ENCODE measurements around the gene S100A12. TPM values are rescaled to one million over a fixed set of nuclear protein-coding genes. Genes with fewer than 3 reads are reported as not detected.
A peak's percentile ranks its signal among the peaks of the same experiment; 100 is the strongest.

The S100A12 gene
- polyA plus RNA-seq, 3 donors = 6.1 to 551 (median 150) TPM

DNA sequence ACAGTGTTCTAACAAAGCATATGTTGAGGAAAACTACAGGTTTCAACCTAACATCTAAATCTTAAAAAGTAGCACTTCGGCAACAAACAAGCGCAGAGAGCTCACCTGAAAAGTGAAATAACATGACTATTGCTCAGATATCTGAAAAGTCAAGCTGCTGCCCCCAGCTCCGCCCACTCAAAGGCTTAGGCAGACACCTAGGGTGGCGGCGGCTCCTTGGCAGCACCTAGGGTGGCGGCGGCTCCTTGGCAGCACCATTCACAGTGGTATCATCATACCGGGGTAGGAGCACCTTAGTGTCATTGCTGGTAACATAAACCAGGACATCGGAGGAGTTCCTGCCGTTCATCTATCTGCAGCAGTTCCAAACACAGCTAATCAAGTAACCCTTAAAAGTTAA is 4.2 kb upstream of the S100A12 start:
- H3K27ac ChIP-seq (ENCODE audit: low read depth, low read length) = no peak overlapping the region
- 87 to 92% (median 91%) methylated on average over 10 of the region's 10 CpGs for WGBS, 3 donors

DNA sequence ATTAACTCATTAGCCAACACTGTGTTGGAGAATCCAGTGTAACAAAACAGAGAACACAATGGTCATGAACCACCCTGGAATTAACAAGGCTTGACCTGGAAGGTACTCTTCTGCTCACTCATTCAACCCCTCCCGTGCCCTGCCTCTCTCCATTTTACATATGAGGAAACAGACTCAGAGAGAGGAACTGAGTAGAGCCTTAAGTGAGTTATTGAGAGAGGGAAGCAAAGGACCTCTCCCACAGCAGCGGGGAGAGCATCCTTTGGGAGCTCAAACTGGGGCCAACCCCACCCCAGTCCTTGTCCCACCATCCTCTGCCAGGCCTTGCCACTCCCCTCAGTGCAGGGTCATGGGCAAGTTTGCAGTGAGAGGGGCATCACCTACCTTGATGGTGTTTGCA is 1.4 kb downstream of the S100A12 start:
- WGBS, 3 donors = 46 to 59% (median 51%) methylated on average over 2 of the region's 2 CpGs
- H3K27ac ChIP-seq (ENCODE audit: low read depth, low read length) = no peak overlapping the region

DNA sequence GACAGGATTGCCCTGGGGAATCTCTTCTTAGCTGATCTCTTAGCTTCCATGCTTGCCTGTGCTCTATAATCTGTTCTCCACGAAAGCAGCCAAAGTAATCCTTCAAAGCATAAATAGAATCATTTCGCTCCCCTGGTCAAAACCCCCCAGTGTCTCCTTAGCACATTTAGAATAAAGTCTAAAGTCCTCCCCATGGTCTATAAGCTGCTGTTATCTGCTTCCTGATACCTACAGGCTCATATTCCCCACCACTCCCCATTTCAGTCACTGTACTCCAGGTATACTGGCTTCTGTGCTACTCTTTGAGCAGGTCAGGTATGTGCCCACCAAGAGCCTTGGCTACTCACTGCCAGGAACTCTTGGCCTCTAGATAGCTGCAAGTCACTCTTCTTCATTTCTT is 2.9 kb downstream of the S100A12 start:
- no peak overlapping the region for H3K27ac ChIP-seq (ENCODE audit: low read depth, low read length)
- 78 to 94% (median 93%) methylated on average over 2 of the region's 2 CpGs for WGBS, 3 donors

DNA sequence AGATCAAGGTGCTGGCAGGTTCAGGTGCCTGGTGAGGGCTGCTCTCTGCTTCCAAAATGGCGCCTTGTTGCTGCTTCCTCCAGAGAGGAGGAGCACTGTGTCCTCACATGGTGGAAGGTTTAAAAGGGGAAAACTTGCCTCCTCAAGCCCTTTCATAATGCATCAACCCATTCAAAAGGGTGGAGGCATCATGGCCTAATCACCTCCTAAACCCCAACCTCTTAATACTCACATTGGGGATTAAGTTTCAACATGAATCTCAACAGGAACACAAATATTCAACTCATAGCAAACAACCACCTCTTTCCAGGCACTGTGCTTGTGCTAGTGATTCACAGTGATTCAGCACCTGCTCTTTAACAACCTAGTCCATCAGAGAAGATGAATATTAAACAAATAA is 4.2 kb downstream of the S100A12 start:
- no peak overlapping the region for H3K27ac ChIP-seq (ENCODE audit: low read depth, low read length)
- 90 to 100% (median 91%) methylated on average over 1 of the region's 1 CpG for WGBS, 3 donors

DNA sequence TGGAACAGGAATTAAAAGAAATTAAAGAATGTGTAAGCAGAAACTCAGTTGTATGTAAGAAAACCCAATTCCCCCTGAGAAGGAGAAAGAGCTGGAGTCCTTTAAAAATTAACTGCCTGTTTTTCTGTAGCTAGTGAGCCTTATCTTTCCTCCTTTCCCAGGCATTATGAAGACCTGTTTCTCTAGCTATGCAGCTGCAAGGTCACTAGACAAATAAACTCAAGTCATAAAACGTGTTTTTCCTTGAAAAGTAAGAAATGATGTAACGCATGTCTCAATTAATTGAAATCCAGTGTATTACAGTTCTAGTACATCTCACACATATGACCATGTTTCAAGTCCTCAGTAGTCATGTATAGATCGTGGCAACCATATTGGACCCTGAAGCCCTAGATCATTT is 5.3 kb downstream of the S100A12 start:
- no peak overlapping the region for H3K27ac ChIP-seq (ENCODE audit: low read depth, low read length)
- WGBS, 3 donors = 51 to 75% (median 73%) methylated on average over 3 of the region's 3 CpGs

DNA sequence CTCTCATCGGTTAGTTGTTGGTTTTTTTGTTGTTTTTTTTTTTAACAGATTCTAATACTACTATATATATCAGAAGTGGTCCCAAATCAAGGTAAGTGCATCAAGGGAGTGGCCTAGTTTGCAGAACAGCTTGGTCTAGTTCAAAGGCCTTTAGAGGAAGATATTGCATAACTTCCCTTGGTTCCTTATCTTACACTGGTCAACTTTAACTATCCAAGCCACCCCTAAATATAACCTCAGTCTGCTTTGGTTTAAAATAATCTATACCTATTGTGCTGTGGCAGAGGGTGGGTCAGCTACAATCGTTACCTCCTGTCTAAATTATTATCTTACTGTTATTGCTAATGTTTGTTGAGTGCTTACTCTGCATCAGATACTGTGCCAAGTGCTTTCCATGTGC is 6.9 kb downstream of the S100A12 start:
- 50 to 77% (median 56%) methylated on average over 2 of the region's 2 CpGs for WGBS, 3 donors

DNA sequence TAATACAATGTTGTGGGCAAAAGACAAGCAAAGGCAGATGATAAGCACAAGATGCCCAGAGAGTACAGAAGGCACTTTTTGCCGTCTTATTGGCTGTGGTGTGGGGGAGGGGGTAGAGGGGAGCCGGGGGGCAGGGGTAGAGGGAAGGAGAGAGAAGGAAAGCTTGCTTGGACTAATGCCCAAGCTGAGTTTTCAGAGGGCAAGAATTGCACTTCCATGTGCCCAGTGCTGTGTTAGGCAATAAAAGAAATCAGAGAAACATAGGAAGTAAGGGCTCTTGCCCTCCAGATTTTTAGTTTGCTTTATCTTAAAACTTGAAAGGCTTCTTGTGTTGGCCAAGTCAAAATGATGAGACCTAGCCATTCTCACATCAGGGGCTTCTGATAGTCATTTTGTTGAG is 8.3 kb downstream of the S100A12 start:
- no peak overlapping the region for H3K27ac ChIP-seq (ENCODE audit: low read depth, low read length)
- WGBS, 3 donors = 37 to 69% (median 41%) methylated on average over 2 of the region's 2 CpGs

More for the DNA sequence above, 6.9 kb downstream of the S100A12 start:
- no peak overlapping the region for H3K27ac ChIP-seq (ENCODE audit: low read depth, low read length)

DNA sequence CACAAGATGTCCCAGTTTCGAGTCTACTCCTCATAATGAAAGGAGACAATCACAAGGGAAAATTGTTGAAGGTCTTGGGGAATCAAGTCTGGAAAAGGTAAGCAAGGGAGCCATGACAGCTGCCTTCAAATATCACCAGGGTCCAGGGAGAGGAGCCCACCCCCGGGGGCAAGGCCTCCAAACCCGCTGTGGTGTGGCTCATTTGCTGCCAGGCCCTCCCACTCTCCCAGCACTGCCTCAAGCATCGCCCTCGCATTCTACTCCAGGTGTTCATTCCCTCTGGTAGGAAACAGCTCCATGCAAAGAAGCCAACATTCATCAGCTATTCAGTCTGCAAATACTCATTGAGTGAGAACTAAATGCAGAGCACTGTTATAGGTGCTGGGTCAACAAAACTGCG is 9.2 kb downstream of the S100A12 start:
- H3K27ac ChIP-seq (ENCODE audit: low read depth, low read length) = no peak overlapping the region
- 63 to 83% (median 83%) methylated on average over 6 of the region's 6 CpGs for WGBS, 3 donors

DNA sequence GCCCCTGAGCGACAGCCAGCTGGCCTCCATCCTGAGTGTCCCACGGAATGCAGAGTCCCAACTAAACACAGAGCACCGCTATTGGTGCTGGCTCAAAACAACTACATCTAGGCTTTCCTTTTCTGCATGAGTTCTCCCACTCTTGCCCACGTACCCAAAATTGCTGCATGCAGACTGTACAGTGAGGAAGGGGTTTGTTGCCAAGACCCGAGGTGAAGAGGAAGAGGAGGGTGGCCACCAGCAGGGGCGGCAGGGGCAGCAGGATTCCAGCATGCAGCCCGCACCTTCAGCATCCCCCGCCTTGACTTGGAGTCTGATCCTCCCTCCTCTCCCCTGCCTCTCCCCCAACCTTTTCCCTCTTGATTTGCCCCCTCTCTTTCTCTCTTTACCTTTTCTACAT is 9.7 kb downstream of the S100A12 start:
- 58 to 64% (median 59%) methylated on average over 8 of the region's 8 CpGs for WGBS, 3 donors
- H3K27ac ChIP-seq (ENCODE audit: low read depth, low read length) = no peak overlapping the region

DNA sequence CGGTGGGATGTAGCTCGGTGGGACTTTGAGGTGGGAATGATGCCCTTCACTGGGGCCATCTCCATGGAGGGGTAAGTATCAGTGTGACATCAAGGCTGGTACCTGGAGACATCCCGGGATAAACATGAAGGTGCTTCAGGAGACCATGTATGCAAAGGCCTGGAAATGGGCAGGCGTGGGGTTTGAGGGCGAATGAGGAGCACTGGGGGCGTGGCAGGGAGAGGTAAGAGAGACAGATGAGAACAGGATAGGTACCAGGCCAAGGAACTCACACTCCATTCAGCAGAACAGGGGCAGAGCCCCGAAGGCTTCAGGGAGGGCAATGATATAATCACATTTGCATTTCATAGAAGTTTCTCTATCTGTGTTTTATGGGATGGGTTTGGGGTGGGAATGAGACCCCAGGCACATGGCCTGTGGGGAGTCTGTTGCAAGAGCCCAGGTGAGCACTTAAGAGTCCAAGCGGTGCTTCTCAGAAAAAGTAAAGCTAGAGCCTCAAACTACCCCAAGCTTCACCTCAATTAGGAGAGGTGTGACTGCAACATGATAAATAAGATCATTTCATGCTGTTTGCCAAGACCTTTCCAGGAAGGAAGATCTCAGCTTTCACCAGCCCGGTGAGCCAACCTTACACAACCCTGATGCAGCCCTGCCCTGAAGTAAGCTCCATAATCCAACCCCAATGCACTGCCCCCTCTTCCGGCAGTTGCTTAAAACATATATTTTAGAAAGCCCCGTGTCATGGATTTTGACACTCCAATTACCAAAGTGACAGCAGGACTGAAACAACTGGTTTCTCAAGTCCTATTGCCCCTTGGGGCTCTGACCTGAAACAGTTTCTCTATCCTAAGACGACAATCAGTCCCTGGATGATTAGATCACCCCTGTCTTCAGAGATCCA is 10.4 kb downstream of the S100A12 start:
- 63 to 71% (median 67%) methylated on average over 12 of the region's 12 CpGs for WGBS, 3 donors

DNA sequence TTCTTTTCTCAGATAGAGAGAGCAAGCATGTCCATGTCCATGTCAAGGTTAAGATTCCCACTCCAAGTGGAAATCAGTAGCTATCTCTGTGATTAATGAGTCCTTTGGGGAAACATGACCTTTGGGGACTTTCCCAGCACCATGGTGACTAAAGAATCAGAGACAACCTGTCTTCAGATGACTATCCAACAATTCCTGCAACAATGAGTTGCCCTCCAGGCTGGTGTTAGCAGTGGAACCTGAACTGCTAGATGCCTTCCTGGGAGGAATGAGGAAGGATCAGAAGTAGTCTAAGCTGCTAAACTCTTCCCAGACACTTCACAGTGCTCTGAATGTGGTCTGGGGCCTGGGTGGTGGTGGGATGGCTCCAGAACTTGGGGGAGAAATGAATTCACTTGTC is 11.3 kb downstream of the S100A12 start:
- H3K27ac ChIP-seq (ENCODE audit: low read depth, low read length) = no peak overlapping the region

More for the DNA sequence above, 10.4 kb downstream of the S100A12 start:
- no peak overlapping the region for H3K27ac ChIP-seq (ENCODE audit: low read depth, low read length)

DNA sequence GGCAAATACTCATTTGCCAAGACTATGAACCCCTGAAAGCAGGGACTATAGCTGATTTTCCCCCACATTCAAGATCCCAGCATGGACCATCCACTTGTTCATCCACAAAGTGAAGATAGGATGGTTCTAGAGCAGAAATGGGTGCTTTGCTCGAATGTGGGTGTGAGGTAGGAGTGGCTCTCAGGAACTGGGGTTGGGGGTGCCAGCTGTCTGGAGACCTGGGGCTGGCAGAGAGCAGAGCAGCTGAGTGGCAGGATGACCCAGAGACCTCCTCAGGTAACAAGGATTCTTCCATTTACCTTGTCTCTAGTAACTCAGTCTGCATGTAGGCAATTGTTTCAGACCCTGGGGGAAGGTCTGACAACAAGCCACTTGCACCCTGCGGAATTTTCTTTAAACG is 11.8 kb downstream of the S100A12 start:
- H3K27ac ChIP-seq (ENCODE audit: low read depth, low read length) = peak overlapping the region; percentile 31
- WGBS, 3 donors = 52 to 75% (median 71%) methylated on average over 3 of the region's 3 CpGs

DNA sequence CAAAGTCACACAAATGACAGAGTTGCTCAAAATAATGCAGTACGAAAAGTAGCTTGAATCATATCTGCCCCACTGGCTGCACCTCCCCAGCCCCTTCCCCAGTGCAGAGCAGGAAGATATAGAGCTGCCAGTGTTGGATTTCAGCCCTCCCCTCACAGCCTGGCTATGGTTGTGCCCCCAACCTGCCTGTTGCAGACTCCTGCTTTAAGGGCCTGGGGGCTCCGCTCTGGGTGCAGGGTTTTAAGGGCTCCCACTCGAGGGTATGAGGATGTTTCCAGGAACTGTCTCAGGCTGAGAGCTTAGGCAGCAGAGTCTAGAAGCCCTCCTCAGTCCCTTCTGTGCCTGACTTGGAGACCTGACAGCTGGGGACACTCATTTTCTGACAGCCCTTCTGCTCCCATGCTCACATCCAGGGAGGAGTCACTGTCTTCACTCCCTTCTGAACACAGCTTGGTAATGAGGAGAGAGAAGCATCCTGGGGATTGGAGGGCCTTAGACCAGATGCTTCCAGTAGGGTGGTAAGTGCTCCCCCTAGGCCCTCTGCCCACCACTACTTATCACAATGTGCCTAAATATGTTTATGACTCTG is 13.1 kb downstream of the S100A12 start:
- H3K27ac ChIP-seq (ENCODE audit: low read depth, low read length) = no peak overlapping the region
- 80 to 86% (median 82%) methylated on average over 3 of the region's 3 CpGs for WGBS, 3 donors

DNA sequence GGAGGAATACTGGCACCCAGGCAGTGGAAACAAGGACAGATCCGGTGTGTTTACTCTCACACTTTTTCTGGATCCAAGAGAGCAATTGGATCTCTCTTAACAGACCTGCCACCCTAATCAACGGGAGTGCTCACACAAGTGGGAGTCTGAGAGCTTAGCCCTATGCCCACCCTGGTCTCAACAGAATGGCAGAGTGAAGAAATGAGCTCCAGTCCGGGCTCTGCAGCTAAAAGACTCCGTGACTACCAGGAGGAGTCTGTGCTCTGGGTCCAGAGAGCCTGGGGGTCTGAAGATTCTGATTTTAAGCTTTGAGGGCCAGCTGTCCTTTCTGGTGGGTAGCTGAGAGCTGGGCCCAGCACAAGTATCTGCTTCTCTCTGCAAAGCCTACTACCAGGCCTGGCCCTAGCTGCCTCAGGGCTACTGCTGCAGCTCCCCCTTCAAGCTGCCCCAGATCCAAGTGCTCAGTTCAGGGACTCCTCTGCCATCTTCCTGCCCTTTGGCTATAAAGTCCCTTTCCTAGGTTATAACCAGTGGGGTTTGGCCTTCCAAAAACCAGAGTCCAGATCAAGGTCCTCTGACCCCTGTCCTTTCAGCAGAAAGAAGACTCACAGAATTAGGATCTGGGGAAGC is 13.8 kb downstream of the S100A12 start:
- 73 to 79% (median 79%) methylated on average over 4 of the region's 4 CpGs for WGBS, 3 donors
- H3K27ac ChIP-seq (ENCODE audit: low read depth, low read length) = no peak overlapping the region

DNA sequence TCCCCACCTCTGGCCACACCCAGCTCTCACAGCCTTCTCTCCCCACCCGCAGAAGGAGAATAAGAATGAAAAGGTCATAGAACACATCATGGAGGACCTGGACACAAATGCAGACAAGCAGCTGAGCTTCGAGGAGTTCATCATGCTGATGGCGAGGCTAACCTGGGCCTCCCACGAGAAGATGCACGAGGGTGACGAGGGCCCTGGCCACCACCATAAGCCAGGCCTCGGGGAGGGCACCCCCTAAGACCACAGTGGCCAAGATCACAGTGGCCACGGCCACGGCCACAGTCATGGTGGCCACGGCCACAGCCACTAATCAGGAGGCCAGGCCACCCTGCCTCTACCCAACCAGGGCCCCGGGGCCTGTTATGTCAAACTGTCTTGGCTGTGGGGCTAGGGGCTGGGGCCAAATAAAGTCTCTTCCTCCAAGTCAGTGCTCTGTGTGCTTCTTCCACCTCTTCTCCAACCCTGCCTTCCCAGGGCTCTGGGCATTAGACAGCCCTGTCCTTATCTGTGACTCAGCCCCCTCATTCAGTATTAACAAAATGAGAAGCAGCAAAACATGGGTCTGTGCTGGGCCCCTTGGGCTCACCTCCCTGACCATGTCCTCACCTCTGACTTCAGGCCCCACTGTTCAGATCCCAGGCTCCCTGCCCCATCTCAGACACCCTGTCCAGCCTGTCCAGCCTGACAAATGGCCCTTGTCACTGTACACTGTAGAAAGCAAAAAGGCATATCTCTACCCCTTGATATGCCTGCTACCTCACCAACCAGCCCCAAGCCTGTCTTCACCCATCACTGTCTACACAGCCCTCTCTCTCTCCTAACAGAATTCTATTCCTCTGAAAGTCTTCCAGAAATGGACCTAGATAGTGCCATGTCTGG is 14.6 kb downstream of the S100A12 start:
- 74 to 88% (median 77%) methylated on average over 11 of the region's 11 CpGs for WGBS, 3 donors
- no peak overlapping the region for H3K27ac ChIP-seq (ENCODE audit: low read depth, low read length)

DNA sequence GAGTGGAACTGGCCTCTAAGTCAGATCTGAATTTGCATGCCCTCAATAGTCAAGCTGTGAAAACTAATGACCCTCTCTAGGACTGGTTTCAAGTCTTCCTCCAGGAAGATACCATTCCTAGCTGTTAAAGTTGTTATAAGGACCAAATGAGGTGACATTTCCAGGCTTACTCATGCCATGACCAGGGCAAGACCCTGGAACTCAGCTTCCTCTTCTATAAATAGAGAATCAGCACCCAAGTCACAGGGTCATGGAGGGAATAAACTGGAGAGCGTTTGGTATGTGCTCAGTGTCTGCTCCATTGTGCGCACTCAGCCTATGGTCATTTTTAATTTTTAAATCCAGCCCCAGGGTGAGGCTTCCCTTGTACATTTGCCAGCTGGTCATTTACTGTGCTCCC is 15.2 kb downstream of the S100A12 start:
- 68 to 81% (median 73%) methylated on average over 2 of the region's 2 CpGs for WGBS, 3 donors
- H3K27ac ChIP-seq (ENCODE audit: low read depth, low read length) = no peak overlapping the region

DNA sequence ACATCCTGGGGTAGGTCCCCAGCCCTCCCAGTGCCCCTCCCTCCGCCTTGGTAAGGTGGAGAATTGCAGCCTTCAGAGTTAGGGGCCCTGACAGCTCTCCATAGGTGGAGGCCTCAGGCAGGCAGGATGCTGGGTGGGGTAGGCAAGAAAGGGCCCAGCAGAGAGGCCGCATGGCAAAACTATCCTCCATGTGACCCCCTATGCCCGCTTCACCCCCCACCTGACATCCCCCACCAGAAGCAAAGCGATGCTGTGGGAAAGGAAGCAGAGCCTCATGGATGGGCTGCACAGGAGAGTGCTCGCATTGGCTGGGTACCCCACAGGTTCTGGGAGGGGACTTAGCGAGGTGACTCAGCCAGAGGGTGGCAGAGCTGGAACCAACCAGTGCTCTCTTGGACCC is 16.2 kb downstream of the S100A12 start:
- H3K27ac ChIP-seq (ENCODE audit: low read depth, low read length) = peak overlapping the region; percentile 5
- WGBS, 3 donors = 79 to 92% (median 85%) methylated on average over 6 of the region's 6 CpGs

DNA sequence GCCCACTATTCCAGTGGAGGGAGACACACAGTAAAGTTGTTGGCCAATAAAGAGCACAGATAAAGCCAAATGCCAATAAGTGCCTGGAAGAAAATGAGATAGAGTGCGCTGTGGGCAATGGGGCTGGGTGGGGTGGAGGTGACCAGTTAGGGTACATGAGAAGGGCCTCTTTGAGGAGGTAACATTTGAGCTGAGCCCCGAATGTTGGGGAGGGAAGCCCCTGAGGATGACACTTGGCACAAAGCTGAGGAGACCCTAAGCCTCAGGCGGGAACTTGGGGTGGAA is 16.8 kb downstream of the S100A12 start:
- WGBS, 3 donors = 73 to 91% (median 83%) methylated on average over 3 of the region's 3 CpGs

More for the DNA sequence above, 16.8 kb downstream of the S100A12 start:
- no peak overlapping the region for H3K27ac ChIP-seq (ENCODE audit: low read depth, low read length)
